ENCODE results near the gene KDSR.

DNA sequence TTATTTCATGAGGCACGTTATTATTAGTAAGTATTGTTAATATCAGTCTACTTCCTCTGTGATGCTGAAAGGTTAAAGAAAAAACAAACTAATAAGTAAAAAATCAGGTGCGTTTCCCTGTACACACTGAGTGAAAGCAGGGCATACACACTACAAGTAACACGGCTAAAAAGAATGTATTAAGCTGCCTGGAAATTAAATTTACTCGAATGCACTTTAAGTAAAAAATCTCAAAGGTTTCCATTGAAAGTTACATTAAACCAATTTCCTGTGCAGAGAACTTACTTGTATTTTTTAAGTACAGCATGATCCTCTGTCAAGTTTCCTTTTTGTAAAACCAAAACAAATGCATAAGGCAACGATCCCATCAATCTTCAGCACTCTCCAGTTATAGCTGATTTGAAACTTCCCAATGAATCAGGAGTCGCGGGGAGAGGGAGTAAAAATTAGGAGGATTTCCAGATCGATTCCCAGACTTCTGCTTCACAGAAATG lies 48.1 kb downstream of the KDSR start:
- TF ChIP-seq, protein P1, sequence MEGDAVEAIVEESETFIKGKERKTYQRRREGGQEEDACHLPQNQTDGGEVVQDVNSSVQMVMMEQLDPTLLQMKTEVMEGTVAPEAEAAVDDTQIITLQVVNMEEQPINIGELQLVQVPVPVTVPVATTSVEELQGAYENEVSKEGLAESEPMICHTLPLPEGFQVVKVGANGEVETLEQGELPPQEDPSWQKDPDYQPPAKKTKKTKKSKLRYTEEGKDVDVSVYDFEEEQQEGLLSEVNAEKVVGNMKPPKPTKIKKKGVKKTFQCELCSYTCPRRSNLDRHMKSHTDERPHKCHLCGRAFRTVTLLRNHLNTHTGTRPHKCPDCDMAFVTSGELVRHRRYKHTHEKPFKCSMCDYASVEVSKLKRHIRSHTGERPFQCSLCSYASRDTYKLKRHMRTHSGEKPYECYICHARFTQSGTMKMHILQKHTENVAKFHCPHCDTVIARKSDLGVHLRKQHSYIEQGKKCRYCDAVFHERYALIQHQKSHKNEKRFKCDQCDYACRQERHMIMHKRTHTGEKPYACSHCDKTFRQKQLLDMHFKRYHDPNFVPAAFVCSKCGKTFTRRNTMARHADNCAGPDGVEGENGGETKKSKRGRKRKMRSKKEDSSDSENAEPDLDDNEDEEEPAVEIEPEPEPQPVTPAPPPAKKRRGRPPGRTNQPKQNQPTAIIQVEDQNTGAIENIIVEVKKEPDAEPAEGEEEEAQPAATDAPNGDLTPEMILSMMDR (IDR thresholded peaks at IDR 0.05; ENCODE audit: low read length), result no peak
- TF ChIP-seq EZH2 (IDR thresholded peaks at IDR 0.05; ENCODE audit: borderline replicate concordance, low read length), result no peak

Measured in OCI-LY1 (cell line).